ENCODE data around the gene NF1.

Gene NF1

DNA sequence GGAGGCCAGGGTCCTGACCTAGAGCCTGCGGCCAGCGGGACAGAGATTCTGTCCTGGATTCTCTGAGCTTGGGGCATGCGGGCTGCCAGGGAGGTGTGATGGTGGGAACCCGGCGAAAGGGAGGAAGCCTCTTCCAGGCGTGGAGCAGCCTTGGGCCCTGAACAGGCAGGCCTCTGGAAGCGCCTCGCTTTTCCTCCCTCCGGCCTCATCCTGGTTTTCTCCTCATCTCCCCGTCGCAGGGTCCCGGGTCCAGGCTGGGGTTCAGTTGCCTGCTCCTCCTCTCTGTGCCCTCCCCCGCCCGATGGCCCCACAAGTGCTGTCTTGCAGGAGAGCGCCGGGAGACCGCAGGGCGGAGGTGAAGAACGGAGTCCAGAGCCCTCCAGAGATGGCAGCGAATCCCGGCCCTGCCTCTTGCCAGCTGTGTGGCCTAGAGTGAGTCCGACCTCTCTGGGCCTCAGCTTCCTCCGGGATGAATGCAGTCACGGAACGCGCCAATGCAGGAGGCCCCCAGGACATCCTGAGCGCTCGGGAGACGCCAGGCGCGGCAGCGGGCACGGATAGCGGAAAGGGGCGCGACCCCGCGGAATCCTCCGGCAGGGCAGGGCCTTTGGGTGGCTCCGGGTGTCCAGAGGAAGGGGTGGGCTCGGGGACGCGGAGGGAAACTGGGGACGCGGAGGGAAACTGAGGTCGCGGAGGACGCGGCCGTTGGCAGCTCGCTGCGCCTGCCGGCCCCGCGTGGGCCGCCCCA is 296.1 kb downstream of the NF1 start:
- no peak for DNase-seq

GRCh38 chr17:31391496-31391949 is 296.7 kb downstream of the NF1 start, which contains the start of gene RAB11FIP4:
Gene RAB11FIP4 (plus strand): TSS chr17:31391675. CDS start chr17:31391853, 178 bp downstream.
- DNase-seq, result peak in 2 of 3 donors; percentile 22 to 58

DNA sequence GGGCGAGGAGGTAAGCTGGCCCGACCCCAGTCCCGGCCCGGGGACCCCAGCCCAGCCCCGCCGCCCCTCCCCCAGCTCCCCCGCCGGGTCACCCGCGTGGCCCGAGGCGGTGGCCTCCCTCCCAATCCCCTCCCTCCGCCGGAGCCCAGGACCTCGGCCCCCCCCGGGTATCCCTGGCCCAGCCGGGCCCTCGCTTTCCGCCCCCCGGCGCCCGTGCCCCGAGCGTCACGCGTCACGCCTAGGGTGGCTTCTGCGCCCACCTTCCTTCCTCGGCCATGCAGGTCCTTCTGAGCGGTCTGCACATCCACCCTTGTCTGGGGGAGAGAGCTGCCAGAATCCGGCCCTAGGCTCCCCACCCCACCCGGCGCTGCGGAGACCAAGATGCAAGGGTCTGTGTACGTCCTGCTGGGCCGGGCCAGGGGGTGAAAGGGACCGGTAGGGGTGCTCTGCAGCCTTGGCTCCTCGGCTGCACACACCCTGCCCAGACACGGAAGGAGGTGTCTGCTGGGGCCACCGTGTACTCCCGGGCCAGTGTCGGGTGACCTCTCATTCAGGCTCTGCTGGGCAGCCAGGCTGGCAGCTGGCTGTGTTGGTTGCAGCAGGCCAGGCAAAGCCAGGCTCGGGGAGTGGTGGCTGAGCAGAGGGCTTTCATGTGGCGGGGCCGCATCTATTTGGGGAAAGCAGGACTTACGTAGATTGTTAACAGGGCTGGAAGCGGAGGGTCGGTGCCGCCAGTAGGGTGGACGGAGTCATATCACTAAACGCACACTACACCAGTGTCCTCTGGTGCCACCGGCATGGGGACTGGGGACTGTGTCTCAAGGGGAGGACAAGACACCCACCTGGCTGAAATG is 297.5 kb downstream of the NF1 start:
- DNase-seq, result no peak

- no peak for DNase-seq
Measured at GRCh38 chr17:31392856-31393748, 298.3 kb downstream of the NF1 start.

GRCh38 chr17:31393749-31394146 is 299.0 kb downstream of the NF1 start:
- DNase-seq, result no peak

DNA sequence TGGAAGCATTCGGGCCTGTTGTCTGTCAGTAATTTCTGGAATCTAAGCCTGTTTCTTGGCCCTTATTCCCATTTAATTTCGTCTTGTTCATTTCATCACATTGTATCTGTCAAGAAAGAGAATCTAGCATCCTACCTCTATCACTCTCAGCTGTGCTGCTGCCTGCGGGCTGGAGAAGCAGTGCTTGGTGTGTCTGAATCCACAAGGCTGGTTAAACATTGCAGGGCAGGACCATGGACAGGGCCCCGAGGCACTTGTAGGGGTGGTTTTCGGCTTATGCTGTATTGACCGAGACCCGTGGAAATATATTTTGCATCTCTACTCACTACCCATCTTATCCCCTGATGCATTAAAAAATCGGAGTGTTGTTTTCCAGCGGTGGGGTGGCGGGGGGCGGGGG is 299.8 kb downstream of the NF1 start:
- DNase-seq, result peak; percentile 50 to 82 (median 68)

- DNase-seq, result no peak
Measured at GRCh38 chr17:31397256-31397939, 302.6 kb downstream of the NF1 start.

DNA sequence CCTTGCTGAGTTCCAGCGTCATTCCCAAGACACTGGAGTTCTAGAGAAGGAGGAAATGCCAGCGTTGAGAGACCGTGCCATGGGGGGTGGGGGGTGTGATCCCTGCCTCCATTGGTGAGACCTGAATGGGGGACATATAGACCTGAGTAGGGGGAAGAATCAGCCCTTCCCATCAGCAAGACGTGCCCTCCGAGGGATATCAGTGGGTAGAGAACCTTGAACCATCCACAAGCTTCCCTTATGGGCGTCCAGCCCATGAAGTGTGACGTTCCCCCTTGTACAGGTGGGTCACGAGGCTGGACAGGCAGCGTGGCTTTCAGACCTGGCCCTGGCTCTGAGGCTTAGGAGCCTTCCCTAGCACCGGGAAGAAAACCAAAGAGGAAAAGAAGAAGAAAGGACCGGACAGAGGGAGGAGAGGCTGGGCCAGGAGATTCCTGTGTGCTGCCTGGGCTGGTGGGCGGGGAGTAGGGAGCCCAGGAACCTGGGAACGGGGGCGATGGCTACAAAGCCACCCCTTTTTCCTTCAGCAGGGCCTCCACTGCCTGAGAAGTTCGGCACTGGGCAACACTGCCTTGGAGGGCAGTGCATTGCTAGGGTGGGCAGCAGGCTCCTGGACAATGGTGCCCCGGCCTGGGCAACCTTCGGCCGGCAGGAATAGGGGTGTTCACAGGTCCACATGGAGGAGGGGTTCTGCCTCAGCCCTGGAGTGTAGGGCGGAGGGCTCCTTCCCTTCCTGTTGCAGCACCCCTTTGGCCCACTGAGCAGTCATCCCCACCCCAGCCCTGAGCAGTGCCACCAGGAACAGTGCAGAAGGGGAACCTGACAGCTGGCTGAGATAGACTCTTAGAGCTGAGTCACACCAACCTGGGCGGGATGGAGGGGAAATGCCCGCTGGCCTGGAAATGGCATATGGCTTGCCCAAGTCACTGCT is 303.9 kb downstream of the NF1 start:
- peak; percentile 60 to 66 (median 64) for DNase-seq

DNA sequence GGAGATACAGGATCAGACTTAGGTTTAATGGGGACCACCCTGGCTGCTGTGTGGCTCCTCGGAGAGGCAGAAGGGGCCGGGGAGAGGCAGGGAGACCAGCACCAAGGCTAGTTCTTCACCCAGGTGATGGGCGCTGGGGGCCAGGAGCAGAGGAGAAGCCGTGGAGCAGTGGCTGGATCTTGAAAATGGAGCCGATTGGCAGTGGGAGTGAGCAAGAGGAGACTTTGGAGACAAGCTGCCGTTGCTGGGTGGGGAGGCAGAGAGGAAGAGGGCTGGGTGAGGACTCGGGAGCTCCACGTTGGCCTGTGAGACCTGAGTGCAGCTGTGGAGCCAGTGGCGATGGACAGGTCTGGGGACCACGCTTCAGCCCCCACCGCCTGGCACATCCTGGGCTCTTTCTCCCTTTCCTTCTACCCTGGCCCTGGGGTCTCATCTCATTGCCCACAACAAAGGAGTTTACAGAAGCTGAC is 305.7 kb downstream of the NF1 start:
- no peak for DNase-seq

DNA sequence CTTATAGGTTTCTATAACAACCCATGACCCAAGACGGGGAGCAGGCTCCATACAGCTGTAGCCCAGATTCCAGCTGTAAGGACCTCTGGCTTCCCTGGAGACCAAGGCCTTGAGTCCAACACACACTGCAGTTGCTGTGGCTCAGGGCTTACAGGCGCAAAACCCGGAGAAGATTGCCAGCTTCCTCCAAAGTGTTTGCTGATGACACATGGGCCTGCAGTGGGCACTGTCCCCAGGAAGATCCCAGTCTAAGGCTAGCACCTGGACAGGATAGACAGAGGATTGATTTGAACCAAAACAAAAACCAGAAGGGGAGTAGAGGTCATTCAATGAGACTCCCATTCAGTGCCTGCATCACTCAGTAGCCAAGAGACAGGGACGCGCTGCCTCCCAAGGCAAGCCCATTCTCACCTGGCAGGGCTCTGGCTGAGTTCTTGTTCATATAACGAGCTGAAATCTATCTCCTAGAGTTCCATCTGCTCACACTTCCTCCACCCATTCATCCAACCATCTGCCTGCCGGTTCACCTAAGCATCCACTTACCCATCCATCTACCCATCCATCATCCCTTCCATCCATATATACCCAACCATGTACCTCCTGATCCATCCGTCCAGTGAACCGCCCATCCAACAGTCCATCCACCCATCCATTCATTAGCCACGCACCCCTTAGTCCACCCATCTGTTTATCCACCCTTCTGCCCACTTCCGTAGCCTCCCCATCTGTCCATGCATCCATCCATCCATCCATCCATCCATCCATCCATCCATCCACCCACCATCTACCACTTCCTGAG is 306.9 kb downstream of the NF1 start:
- DNase-seq, result no peak

DNA sequence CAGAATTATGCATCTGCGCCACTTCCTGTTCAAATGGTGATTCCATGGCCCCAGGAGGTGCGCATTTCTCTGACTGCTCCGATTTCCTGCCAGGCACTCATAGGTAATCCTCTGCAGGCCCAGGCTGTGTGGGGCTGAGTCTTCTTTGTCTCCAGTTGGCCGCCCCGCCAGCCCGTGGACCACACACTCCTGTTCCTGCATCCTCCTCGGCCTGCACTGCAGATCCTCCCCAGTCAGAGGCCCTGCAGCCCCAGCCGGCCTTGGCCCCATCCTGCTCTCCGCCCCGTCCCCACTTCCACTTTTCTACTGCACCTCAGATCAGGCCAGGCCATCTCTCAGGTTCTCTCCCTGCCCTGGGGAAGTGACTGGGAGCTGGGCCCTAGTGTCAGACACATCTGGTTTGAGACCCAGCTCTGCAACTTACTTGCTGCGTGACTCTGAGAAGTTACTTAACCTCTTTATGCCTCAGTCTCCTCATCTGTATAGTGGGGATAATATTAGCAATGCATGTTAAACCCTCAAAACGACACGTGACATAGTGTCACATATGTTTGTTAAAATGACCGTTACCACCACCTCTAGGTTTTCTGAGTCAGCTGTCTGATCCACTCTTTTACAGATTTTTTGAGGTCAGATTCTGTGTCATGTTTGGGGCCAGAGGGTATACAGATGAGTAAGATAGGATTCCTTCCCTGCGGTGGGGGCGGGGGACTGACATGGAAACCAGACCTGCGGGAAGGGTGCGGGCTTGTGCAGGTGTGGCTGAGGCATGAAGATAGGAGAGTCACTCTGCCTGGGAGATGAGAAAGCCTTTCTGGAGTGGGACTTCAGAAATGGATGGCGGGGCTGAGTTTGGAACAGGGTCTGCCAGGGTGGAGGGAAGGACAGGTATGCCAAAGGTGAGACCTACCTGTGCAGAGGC is 309.5 kb downstream of the NF1 start:
- DNase-seq, result no peak

GRCh38 chr17:31405890-31406371 is 311.2 kb downstream of the NF1 start:
- no peak for DNase-seq

DNA sequence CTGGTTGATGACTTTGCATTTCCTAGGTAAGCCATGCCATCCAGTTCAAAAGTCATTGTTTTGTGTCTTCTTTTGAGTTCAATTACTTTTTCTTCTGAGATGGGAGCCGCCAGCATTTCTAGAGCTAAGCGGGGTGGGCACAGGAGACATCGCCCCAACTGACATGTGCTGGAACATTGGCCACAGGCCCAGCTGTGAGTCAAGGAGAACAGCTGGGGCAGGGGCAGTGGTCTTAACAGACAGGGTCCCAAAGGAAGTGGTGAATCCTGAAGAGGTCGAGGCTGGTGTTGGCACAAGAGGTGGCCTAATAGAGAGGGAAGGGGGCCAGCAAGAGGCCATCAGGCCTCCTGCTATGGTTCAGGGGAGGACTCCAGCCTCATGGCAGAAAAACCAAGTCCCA is 313.8 kb downstream of the NF1 start:
- no peak for DNase-seq

DNA sequence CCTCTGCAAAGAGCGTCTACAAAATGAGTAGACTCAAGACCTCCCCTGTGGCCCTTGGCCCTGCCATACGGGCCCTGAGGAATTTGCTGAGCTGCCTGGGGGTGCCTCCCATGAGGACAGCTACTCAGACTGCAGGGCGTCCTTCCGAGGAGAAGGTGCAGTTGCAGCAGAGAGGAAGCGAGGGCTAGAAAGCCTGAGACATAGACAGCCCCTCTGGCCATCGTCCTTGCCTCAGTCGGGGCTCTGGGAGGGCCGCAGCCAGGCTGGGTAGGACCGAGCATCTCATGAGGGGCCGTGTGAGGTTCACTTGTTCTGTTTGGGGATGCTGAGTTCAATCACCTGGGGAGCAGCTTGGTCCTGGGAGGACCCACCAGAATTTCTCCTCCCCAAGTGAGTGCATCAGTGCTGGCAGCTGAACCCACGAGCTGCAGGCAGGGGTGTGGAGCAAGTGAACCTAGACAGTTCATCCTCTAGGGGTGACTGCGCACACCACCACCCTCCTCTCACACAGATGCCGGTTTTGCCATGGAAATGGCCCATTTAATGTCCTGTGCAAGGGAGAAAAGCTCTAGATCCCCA is 317.0 kb downstream of the NF1 start:
- no peak for DNase-seq

GRCh38 chr17:31412511-31412910 is 317.7 kb downstream of the NF1 start:
- DNase-seq, result no peak

- no peak for DNase-seq
Measured at GRCh38 chr17:31413081-31413799, 318.5 kb downstream of the NF1 start.

- peak; percentile 79 to 83 (median 83) for DNase-seq
Measured at GRCh38 chr17:31413874-31414549, 319.2 kb downstream of the NF1 start.

Data from suppressor macrophage treated with lipopolysaccharide for 1 hour (primary cell).